ENCODE measurements around the gene SERTAD1. TPM values are rescaled to one million over a fixed set of nuclear protein-coding genes. Genes with fewer than 3 reads are reported as not detected.
A peak's percentile ranks its signal among the peaks of the same experiment; 100 is the strongest.

The SERTAD1 gene
- total and polyA plus RNA-seq, 12 donors: 6.3 to 35.8 (median 9.4) TPM

DNA sequence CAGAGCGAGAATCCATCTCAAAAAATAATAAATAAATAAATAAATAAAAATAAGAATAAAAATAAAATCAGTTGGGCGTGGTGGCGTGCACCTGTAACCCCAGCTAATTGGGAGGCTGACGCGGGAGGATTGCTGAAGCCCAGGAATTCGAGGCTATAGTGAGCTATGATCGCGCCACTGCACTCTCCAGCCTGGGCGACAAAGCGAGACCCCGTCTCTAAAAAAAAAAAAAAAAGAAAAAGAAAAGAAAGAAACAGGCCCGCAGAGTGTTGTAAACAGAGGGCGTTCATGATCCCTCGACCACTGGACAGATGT lies 5.4 kb downstream of the SERTAD1 start:
- Histone ChIP-seq H3K27me3 (no peaks in the 10 kb centered on the region), H3K9me3 (no peaks in the 10 kb centered on the region), H3K4me1 (peaks cover 9 to 70% (median 49%) of the 10 kb centered on the region in 9 donors), H3K4me3 (peak overlapping the region; percentile 15 to 80 (median 63)), H3K27ac (peak overlapping the region; percentile 95 to 100 (median 99)), H3K36me3 (peaks cover 0 to 21% (median 12%) of the 10 kb centered on the region in 9 donors)
- WGBS, 2 donors: 59 to 64% methylated on average over 14 of the region's 14 CpGs
- DNase-seq (no peak), ATAC-seq (no peak)
- intact Hi-C loops (cut with DNase I): loop anchor here in 3 of 10 donors (2.0 to 10.0 kb wide), 4 partner anchors 73 to 182 kb away; partner anchors contain the start of genes C19orf47 (in 2 of the 3), PLD3 (in 2 of the 3) and LTBP4 (in 1 of the 3)
- TF ChIP-seq, protein P1, sequence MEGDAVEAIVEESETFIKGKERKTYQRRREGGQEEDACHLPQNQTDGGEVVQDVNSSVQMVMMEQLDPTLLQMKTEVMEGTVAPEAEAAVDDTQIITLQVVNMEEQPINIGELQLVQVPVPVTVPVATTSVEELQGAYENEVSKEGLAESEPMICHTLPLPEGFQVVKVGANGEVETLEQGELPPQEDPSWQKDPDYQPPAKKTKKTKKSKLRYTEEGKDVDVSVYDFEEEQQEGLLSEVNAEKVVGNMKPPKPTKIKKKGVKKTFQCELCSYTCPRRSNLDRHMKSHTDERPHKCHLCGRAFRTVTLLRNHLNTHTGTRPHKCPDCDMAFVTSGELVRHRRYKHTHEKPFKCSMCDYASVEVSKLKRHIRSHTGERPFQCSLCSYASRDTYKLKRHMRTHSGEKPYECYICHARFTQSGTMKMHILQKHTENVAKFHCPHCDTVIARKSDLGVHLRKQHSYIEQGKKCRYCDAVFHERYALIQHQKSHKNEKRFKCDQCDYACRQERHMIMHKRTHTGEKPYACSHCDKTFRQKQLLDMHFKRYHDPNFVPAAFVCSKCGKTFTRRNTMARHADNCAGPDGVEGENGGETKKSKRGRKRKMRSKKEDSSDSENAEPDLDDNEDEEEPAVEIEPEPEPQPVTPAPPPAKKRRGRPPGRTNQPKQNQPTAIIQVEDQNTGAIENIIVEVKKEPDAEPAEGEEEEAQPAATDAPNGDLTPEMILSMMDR (IDR thresholded peaks at IDR 0.05): no peak

DNA sequence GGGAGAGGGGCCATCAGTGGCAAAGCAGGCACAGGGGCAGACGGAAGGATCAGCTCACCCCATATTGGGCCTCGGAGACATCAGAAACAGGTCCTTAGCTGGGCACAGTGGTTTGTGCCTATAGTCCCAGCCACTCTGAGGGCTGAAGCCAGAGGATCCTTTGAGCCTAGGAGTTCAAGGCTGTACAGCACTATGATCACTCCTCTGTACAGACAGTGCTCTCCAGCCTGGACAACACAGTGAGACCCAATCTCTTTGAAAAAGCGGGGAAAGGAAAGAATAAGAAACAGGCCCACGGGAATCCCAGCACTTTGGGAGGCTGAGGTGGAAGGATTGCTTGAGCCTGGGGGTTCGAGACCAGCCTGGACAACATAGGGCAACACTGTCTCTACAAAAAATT lies 6.0 kb downstream of the SERTAD1 start:
- no peaks in the 10 kb centered on the region for H3K9me3 ChIP-seq
- no peak for ATAC-seq
- H3K27ac ChIP-seq: peak overlapping the region in 6 of 10 donors; percentile 44 to 100 (median 98)
- H3K4me3 ChIP-seq: no peak overlapping the region
- WGBS, 2 donors: 86 to 93% methylated on average over 5 of the region's 5 CpGs
- H3K27me3 ChIP-seq: no peaks in the 10 kb centered on the region
- DNase-seq: no peak
- TF ChIP-seq, protein P1 (IDR thresholded peaks at IDR 0.05): no peak
- peaks cover 0 to 21% (median 12%) of the 10 kb centered on the region in 9 donors for H3K36me3 ChIP-seq
- peaks cover 9 to 70% (median 48%) of the 10 kb centered on the region in 9 donors for H3K4me1 ChIP-seq
- intact Hi-C loops (cut with DNase I): loop anchor here in 4 of 10 donors (2.0 to 10.0 kb wide), 5 partner anchors 72 to 385 kb away; partner anchors contain the start of genes C19orf47 (in 2 of the 4), PLD3 (in 2 of the 4) and LTBP4 (in 1 of the 4)

DNA sequence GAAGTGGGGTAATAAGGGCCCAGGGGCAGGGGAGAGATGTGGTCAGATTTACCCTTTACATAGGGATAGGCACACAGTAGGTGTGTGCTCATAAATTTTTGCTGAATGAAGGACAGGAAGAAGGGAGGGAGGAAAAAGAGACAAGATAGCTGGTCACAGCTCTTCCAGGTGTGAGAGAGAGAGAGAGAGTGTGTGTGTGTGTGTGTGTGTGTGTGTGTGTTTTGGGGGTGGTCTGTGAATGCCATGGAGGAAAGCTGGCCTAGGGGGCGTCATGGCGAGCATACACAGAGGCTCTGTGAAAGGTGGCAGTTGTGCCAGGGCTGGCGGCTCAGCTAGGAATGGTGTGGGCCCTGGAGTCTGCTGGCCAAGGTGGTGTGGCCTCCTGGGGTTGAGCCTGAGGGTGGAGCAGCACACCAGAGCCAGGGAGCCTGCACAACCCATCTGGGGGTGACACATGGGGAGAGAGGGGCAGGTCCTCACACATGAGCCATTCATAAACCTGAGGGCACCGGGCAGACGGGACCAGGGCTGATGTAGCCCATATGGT lies 6.7 kb downstream of the SERTAD1 start:
- TF ChIP-seq, protein P1 (IDR thresholded peaks at IDR 0.05): no peak
- peak overlapping the region in 3 of 10 donors; percentile 98 to 100 (median 100) for H3K27ac ChIP-seq
- intact Hi-C loops (cut with DNase I): loop anchor here in 1 of 10 donors (10.0 kb wide), 1 partner anchor 386 kb away; no protein-coding TSS in a partner anchor
- no peaks in the 10 kb centered on the region for H3K27me3 ChIP-seq
- WGBS, 2 donors: 77 to 83% methylated on average over 5 of the region's 5 CpGs
- peaks cover 9 to 65% (median 45%) of the 10 kb centered on the region in 9 donors for H3K4me1 ChIP-seq
- ATAC-seq (no peak), DNase-seq (no peak)
- no peak overlapping the region for H3K4me3 ChIP-seq
- no peaks in the 10 kb centered on the region for H3K9me3 ChIP-seq
- H3K36me3 ChIP-seq: peaks cover 0 to 21% (median 12%) of the 10 kb centered on the region in 9 donors

DNA sequence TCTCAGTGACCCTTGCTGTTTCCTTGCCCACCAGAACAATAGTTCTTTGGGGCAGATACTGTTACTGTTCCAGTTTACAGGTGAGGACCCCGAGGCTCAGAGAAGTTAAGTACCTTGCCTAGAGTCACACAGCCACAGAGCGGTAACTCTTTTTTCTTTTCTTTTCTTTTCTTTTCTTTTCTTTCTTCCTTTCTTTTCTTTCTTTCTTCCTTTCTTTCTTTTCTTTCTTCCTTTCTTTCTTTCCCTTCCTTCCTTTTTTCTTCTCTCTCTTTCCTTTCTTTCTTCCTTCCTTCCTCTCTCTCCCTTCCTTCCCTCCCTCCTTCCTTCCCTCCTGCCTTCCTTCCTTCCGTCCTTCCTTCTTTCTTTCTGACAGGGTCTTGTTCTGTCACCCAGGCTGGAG lies 7.8 kb downstream of the SERTAD1 start:
- ATAC-seq (no peak), DNase-seq (no peak)
- Histone ChIP-seq H3K27me3 (no peaks in the 10 kb centered on the region), H3K9me3 (no peaks in the 10 kb centered on the region), H3K4me1 (peaks cover 12 to 64% (median 43%) of the 10 kb centered on the region in 9 donors), H3K36me3 (peaks cover 0 to 16% (median 8%) of the 10 kb centered on the region in 9 donors), H3K27ac (peak overlapping the region; percentile 75 to 96 (median 84)), H3K4me3 (no peak overlapping the region)
- intact Hi-C loops (cut with DNase I): loop anchor here in 1 of 10 donors (10.0 kb wide), 1 partner anchor 387 kb away; no protein-coding TSS in a partner anchor
- WGBS, 2 donors: 85 to 87% methylated on average over 3 of the region's 3 CpGs
- TF ChIP-seq, protein P1 (IDR thresholded peaks at IDR 0.05): no peak
